HFFc6 (cell line): Measurements from ENCODE around the gene FRAT2. TPM values are rescaled to one million over a fixed set of nuclear protein-coding genes. Genes with fewer than 3 reads are reported as not detected.

Experiments
- DNase-seq: peaks from one replicate; pipeline ENCODE4 v3.0.0-alpha.2; 2018
- H3K27ac Mint-ChIP-seq: 2 replicates; pipeline ENCODE4 v1.8.0; 2020; ENCODE audit warnings: mild to moderate bottlenecking, mixed read lengths
- H3K27me3 Mint-ChIP-seq: 2 replicates; pipeline ENCODE4 v1.8.0; 2021; ENCODE audit warnings: mild to moderate bottlenecking, moderate library complexity, mixed read lengths; ENCODE audit not compliant: insufficient read depth
- H3K36me3 Mint-ChIP-seq: 2 replicates; pipeline ENCODE4 v1.8.0; 2021; ENCODE audit warnings: low read depth, mixed read lengths
- H3K4me1 Mint-ChIP-seq: 2 replicates; pipeline ENCODE4 v1.8.0; 2020; ENCODE audit warnings: low read depth, mixed read lengths
- H3K4me3 Mint-ChIP-seq: 2 replicates; pipeline ENCODE4 v1.8.0; 2020; ENCODE audit warnings: mild to moderate bottlenecking, moderate library complexity, mixed read lengths
- H3K9me3 Mint-ChIP-seq: 2 replicates; pipeline ENCODE4 v1.8.0; 2020; ENCODE audit warnings: mild to moderate bottlenecking, mixed read lengths
- total RNA-seq, 6 experiments: library from RNA; stranded (reverse); fragmentation: NEBNext Ultra II Directional; extraction: Animal tissue kit (Norgen Biotek cat#: 25700); gene quantifications; 2 replicates in 1 of 6; 3 replicates in 5 of 6; pipeline ENCODE4 v1.2.3, GENCODE V29; 2021
- TF ChIP-seq, protein P1 (sequence below): fragments of 200-600 bp; sonication (generic); IDR thresholded peaks from 2 replicates; pipeline ENCODE4 v1.5.0; 2021; ENCODE audit warnings: antibody characterized with exemption, mild to moderate bottlenecking

FRAT2 gene
- total RNA-seq, 6 experiments from 2014 or later: 2.2 to 2.9 (median 2.6) TPM

DNA sequence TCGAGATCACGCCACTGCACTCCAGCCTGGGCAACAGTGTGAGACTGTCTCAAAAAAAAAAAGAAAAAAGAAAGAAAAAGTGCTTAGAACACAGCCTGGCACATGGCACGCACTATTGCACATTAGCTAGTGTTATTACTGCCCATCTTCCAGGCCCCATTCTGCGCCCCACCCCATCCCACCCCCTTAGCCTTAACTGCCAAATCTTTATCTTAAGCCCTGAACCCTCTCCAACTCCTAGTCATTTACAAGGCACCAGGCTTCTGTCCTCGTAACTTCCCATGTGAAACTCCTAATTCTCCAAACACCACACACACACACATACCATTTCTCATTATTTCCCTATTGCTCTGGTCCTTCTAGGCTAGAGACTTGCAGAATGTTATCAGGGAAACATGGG is 4.8 kb downstream of the FRAT2 start:
- Mint-ChIP-seq H3K4me3 (no peak overlapping the region), H3K36me3 (no peaks in the 10 kb centered on the region), H3K27me3 (peaks cover 7% of the 10 kb centered on the region; the same call in 1 of the 2 replicates), H3K27ac (no peak overlapping the region), H3K9me3 (no peaks in the 10 kb centered on the region), H3K4me1 (peaks cover 33% of the 10 kb centered on the region)
- no peak for DNase-seq
- TF ChIP-seq, protein P1, sequence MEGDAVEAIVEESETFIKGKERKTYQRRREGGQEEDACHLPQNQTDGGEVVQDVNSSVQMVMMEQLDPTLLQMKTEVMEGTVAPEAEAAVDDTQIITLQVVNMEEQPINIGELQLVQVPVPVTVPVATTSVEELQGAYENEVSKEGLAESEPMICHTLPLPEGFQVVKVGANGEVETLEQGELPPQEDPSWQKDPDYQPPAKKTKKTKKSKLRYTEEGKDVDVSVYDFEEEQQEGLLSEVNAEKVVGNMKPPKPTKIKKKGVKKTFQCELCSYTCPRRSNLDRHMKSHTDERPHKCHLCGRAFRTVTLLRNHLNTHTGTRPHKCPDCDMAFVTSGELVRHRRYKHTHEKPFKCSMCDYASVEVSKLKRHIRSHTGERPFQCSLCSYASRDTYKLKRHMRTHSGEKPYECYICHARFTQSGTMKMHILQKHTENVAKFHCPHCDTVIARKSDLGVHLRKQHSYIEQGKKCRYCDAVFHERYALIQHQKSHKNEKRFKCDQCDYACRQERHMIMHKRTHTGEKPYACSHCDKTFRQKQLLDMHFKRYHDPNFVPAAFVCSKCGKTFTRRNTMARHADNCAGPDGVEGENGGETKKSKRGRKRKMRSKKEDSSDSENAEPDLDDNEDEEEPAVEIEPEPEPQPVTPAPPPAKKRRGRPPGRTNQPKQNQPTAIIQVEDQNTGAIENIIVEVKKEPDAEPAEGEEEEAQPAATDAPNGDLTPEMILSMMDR: no peak

DNA sequence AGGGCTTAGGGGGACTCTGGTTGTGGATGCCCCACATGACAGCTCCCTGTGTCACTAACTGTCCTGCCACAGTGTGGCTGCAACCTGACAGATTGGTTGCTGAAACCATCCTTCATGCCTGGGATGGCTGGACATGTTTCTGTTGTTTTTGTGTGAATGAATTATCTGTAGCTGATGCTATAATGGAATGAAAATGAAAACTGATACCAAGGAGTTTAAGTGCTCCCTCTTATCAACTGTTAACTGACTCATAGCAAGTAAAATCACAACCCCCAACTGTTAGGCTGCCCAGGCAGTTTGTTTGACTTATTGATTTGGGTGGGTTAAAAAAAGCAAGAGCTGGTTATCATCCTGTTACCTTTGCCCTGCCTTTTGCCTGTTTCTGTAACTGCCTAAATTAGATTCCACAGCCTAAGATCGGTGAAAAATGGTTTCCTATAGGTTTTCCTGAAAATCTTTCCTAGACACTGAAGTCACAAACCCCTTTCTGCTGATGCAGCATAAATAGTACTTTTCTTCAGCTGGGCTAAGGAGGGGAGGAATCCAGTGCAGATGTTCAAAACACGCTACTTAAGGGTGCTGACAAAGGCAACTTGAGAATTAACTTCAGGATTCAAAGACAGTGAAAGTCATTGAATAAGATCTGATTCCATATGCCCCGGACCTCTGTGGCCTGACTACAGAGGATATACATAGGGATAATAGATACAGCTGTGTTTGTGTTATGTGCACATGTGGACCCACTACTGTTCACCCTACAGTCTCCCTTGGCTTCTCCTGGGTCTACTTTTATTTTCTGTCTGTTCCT is 5.7 kb downstream of the FRAT2 start:
- peaks cover 33% of the 10 kb centered on the region for H3K4me1 Mint-ChIP-seq
- TF ChIP-seq, protein P1: no peak
- no peaks in the 10 kb centered on the region for H3K9me3 Mint-ChIP-seq
- peaks cover 7% of the 10 kb centered on the region; the same call in 1 of the 2 replicates for H3K27me3 Mint-ChIP-seq
- no peaks in the 10 kb centered on the region for H3K36me3 Mint-ChIP-seq
- no peak overlapping the region for H3K4me3 Mint-ChIP-seq
- DNase-seq: no peak
- no peak overlapping the region for H3K27ac Mint-ChIP-seq

DNA sequence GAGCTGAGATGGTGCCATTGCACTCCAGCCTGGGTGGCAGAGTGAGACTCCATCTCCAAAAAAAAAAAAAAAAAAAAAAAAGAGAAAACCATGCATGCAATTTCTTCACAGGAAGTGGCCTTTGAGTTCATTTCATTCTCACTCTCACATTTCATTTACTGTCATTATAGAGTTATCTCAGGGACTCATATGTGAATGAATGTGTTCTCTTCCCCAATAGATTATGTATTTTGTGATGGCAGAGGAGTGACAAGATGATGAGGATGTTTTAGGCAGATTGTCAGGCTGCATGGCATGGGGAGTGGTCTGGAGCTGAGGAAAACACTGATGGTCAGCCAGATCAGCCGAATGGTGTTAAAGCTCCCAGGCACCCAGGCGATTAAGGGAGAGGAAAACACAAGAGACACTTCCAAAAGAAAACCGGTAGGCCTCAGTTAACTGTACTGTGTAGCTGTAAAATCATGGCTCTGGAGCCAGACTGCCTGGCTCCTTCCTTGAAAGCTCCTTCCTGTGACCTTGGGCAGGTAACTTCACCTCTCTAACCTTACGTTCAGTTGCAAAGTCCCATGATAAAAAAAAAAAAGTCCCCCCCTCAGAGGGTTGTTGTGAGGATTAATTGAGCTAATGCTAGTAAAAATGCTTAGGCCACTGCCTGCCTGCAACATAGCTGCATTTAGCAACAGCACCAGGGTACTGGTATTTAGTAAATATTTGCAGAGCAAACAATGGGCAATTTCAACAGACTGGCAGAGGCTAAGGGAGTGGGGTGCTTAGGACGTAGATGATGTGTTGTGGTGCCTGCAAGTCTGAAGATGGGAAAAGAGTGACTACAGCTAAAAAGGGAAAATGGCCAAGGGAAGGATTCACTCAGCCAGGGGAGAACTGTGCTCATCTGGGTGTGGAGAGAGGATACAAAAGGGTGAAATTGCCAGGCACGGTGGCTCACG is 6.9 kb downstream of the FRAT2 start:
- Mint-ChIP-seq H3K4me1 (peaks cover 22% of the 10 kb centered on the region), H3K4me3 (no peak overlapping the region), H3K27ac (no peak overlapping the region; the same call in 1 of the 2 replicates)

DNA sequence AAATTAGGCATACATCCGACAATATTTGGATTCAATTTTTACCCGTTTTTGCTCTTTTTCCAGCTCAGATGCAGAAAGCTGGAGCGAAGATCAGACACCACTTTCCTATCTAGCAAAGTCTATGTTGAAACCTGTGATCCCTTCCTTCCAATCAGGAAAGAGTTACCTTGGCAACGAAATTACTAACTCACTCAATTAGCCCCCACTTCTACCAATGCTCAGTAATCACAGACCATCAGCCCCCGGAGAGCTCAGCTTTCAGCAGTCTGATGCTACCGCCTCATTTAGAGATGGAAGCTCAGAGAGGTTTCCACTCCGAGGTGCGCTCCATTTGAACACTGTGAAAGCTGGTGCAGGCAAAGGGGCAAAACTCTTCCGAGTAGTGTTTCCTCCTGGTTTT is 8.8 kb downstream of the FRAT2 start:
- Mint-ChIP-seq H3K9me3 (no peaks in the 10 kb centered on the region), H3K36me3 (no peaks in the 10 kb centered on the region), H3K4me1 (peaks cover 6% of the 10 kb centered on the region; the same call in 1 of the 2 replicates), H3K4me3 (no peak overlapping the region), H3K27me3 (peaks cover 3% of the 10 kb centered on the region; the same call in 1 of the 2 replicates), H3K27ac (no peak overlapping the region)
- no peak for DNase-seq
- TF ChIP-seq, protein P1: no peak

More for the DNA sequence above, 6.9 kb downstream of the FRAT2 start:
- TF ChIP-seq, protein P1: no peak
- no peak for DNase-seq
- H3K9me3 Mint-ChIP-seq: no peaks in the 10 kb centered on the region
- H3K36me3 Mint-ChIP-seq: no peaks in the 10 kb centered on the region
- H3K27me3 Mint-ChIP-seq: no peaks in the 10 kb centered on the region; the same call in 1 of the 2 replicates

DNA sequence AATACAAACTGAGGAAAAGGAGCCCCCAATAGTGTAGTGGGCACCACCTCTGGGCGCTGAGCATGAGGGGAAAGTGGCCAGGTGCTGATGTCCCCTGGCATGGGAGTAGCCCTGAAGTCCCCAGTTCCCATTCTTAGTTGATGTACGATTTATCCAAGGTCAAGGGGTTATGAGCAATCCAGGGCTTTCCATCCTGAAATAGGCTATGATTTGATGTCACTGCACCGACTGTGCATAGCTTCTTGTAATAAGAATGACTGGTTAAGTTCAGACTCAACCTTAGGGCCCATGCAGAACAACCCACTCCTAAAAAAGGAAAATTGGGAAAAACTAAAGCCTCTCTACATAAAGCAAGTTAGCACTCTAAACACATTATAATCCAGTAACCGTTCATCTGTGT is 11.0 kb downstream of the FRAT2 start:
- no peaks in the 10 kb centered on the region for H3K9me3 Mint-ChIP-seq
- DNase-seq: no peak
- no peaks in the 10 kb centered on the region for H3K36me3 Mint-ChIP-seq
- TF ChIP-seq, protein P1: no peak
- H3K4me3 Mint-ChIP-seq: no peak overlapping the region
- H3K27ac Mint-ChIP-seq: no peak overlapping the region
- H3K4me1 Mint-ChIP-seq: peaks cover 9% of the 10 kb centered on the region
- peaks cover 3% of the 10 kb centered on the region; the same call in 1 of the 2 replicates for H3K27me3 Mint-ChIP-seq
